GM04504 (cell line): ENCODE results near the gene GART.

Experiments
- DNase-seq: peaks from one replicate; pipeline ENCODE4 v3.0.0-alpha.2; 2012; ENCODE audit warnings: low read depth

Gene GART

GRCh38 chr21:33552999-33553598 lies 11.2 kb upstream of the GART start:
- no peak for DNase-seq

- no peak for DNase-seq
Measured at GRCh38 chr21:33552093-33552998, 10.4 kb upstream of the GART start.

GRCh38 chr21:33551664-33552063 lies 9.7 kb upstream of the GART start:
- no peak for DNase-seq

GRCh38 chr21:33550772-33551660 lies 9.1 kb upstream of the GART start:
- no peak for DNase-seq

DNA sequence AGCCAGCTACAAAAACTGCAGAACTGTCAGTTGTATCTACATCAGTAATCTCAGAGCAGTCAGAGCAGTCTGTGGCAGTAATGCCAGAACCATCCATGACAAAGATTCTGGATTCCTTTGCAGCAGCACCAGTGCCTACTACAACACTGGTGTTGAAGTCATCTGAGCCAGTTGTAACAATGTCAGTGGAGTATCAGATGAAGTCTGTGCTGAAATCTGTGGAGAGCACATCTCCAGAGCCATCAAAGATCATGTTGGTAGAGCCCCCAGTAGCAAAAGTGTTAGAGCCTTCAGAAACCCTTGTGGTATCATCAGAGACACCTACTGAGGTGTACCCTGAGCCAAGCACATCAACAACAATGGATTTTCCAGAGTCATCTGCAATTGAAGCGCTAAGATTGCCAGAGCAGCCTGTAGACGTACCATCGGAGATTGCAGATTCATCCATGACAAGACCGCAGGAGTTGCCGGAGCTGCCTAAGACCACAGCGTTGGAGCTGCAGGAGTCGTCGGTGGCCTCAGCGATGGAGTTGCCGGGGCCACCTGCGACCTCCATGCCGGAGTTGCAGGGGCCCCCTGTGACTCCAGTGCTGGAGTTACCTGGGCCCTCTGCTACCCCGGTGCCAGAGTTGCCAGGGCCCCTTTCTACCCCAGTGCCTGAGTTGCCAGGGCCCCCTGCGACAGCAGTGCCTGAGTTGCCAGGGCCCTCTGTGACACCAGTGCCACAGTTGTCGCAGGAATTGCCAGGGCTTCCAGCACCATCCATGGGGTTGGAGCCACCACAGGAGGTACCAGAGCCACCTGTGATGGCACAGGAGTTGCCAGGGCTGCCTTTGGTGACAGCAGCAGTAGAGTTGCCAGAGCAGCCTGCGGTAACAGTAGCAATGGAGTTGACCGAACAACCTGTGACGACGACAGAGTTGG lies 8.2 kb upstream of the GART start:
- DNase-seq = no peak

GRCh38 chr21:33546086-33546485 lies 4.2 kb upstream of the GART start:
- DNase-seq = no peak

- no peak for DNase-seq
Measured at GRCh38 chr21:33544451-33545195, 2.7 kb upstream of the GART start.

- DNase-seq = peak; percentile 40
Measured at GRCh38 chr21:33543505-33544129, 1.7 kb upstream of the GART start.

DNA sequence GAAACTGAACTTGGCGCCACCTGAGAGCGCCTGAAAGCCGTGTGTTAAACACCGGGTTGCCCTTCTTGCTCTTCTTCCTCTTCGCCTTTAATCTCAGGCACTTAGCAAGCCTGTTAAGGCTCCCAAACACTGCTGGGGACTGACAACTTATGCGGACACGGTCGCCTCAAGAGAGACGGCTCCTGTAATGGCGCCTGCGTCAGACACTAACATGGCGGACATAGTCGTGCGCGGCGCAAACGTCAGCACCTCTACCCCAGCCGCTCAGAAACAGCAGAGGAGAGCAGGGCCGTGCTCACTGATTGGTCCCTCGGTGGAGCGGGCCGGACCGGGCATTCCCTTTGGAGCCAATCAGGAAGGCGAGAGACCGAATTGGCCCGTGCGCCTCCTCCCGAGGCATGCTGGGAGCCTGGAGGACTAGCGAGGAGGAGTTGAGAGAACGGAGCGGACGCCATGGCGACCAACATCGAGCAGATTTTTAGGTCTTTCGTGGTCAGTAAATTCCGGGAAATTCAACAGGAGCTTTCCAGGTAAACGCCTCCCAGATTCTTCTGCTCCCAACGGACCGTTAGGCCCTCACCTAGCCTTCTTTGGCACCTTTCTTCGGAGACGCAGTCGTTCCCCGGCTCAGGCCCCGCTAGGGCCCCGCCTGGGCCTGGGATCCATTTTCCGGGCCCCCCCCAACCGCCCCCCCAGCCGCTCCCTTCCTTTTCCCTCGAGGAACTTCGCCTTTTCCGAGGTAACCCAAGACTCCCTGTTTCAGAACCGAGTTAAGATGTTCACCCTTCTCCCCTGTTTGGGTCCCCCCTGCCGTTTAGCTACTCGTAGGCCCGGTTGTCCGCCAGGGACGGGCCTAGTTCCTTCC lies 955 bp upstream of the GART start, which contains the start of gene SON:
Gene SON (plus strand): TSS at position 399 of the 865 bp plus-strand sequence. CDS start 55 bp downstream, at position 454.
- peak; percentile 99 for DNase-seq

DNA sequence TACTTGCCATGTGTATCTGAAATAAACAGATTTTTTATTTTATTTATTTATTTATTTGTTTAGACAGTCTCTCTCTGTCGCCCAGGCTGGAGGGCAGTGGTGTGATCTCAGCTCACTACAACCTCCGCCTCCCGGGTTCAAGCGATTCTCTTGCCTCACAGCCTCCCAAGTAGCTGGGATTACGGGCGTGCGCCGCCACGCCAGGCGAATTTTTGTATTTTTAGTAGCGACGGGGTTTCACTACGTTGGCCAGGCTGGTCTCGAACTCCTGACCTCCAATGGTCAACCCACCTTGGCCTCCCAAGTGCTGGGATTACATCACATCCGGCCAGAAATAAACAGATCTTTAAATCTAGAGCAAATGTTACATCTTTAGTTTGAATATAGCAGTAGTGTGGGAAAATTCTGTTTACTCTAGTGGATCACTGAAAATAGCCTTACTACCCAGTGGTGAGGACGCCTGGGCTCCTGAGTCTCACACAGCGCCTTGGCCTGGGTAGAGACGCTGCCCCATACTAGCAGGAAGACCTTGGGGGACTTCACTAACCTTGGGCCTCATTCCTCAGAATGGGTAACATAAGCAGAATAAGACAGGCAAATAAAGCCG lies 709 bp downstream of the GART start:
- DNase-seq = no peak

GRCh38 chr21:33540711-33541104 lies 1.2 kb downstream of the GART start:
- no peak for DNase-seq

GRCh38 chr21:33539616-33540015 lies 2.3 kb downstream of the GART start:
- DNase-seq = no peak

- no peak for DNase-seq
Measured at GRCh38 chr21:33537212-33537611, 4.7 kb downstream of the GART start.

DNA sequence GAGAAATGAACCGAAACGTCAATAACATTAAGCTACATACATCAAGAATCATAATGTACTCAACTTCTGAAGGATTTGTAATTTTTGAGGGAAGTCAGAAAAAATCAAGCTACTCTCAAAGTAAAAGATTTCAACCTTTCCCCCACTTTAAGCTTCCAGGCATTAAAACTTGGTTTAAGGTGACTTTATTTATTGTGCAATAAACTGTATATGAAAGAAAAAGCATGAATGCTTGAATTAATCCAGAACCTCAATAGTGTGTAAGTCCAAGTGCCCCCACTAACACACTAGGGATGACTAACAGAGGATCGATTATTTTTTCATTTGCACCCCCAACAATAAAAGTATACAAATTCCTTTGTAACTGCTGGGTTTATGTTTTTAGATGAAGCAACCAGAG lies 10.9 kb downstream of the GART start:
- no peak for DNase-seq

GRCh38 chr21:33522953-33523349 lies 19.0 kb downstream of the GART start:
- no peak for DNase-seq

DNA sequence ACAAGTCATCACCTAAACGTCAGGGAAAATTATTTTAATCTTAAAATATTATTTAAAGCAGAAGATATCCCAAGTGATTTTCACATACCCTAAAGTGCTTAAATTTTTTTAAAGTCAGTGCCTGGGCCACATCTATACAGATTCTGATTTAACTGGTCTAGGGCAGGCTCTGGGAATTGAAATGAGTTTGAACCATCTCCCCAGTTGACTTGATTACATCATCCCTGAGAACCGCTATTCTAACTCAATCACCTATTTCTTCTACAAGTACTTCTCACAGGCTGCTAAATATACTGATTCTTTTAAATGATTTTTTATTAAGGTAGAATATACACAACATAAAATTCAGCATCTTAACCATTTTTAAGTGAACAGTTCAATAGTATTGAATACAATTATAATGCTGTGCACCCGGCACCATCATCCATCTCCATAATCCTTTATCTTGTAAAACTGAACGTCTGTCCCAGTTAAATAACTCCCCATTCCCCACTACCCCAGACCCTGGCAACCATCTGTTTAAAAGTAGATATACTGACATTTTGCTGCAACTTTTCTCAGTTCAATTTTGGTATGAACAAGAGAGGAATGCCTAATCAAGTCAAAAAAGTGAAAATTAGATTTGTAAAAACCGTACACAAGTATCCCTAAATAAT lies 19.5 kb downstream of the GART start:
- no peak for DNase-seq

- DNase-seq = no peak
Measured at GRCh38 chr21:33518899-33519298, 23.0 kb downstream of the GART start.

GRCh38 chr21:33514229-33514628 lies 27.7 kb downstream of the GART start:
- DNase-seq = peak; percentile 23
